Choroid plexus epithelial cell (primary cell): Measurements from ENCODE around the gene MACROH2A1.

Experiments used
- DNase-seq: peaks from one replicate; pipeline ENCODE4 v3.0.0-alpha.2; 2010; ENCODE audit warnings: low read depth
- H3K4me3 ChIP-seq: 2 replicates; pipeline ENCODE4 v1.5.1; 2011; ENCODE audit warnings: low read depth, mild to moderate bottlenecking, control low read depth, low read length, moderate library complexity
- CTCF ChIP-seq: conservative IDR thresholded peaks from 2 replicates; pipeline ENCODE4 v1.5.1; 2011; ENCODE audit warnings: low read depth, mild to moderate bottlenecking, control low read depth, inconsistent platforms, low read length, moderate library complexity

MACROH2A1 gene

GRCh38 chr5:135384898-135385297 is 14.1 kb downstream of the MACROH2A1 start:
- no peak overlapping the region for H3K4me3 ChIP-seq
- TF ChIP-seq CTCF = no peak
- no peak for DNase-seq

- no peak for TF ChIP-seq CTCF
- no peak for DNase-seq
- H3K4me3 ChIP-seq = no peak overlapping the region
These were observed 15.1 kb downstream of the MACROH2A1 start for GRCh38 chr5:135383803-135384495.

GRCh38 chr5:135382981-135383380 is 16.1 kb downstream of the MACROH2A1 start:
- H3K4me3 ChIP-seq = no peak overlapping the region
- TF ChIP-seq CTCF = no peak
- DNase-seq = no peak

GRCh38 chr5:135382106-135382790 is 16.8 kb downstream of the MACROH2A1 start:
- no peak for DNase-seq
- no peak overlapping the region for H3K4me3 ChIP-seq
- TF ChIP-seq CTCF = no peak

- DNase-seq = no peak
- H3K4me3 ChIP-seq = no peak overlapping the region
- TF ChIP-seq CTCF = no peak
These were observed 19.9 kb downstream of the MACROH2A1 start for GRCh38 chr5:135379046-135379654.

- TF ChIP-seq CTCF = no peak
- no peak overlapping the region for H3K4me3 ChIP-seq
- no peak for DNase-seq
These were observed 21.0 kb downstream of the MACROH2A1 start for GRCh38 chr5:135377751-135378680.
